Fibroblast of pulmonary artery (primary cell): ENCODE measurements around the gene SH3PXD2A.

Experiments
- DNase-seq: peaks from one replicate; pipeline ENCODE4 v3.0.0-alpha.2; 2010; ENCODE audit warnings: low read depth
- H3K4me3 ChIP-seq: replicated peaks from 2 replicates; pipeline ENCODE4 v1.5.1; 2011; ENCODE audit warnings: low read depth, mild to moderate bottlenecking, control low read depth, low read length, moderate library complexity
- CTCF ChIP-seq: IDR thresholded peaks from 2 replicates; pipeline ENCODE4 v1.5.1; 2011; ENCODE audit warnings: mild to moderate bottlenecking, control low read depth, low read length, inconsistent platforms; ENCODE audit errors: missing control alignments

Gene SH3PXD2A

DNA sequence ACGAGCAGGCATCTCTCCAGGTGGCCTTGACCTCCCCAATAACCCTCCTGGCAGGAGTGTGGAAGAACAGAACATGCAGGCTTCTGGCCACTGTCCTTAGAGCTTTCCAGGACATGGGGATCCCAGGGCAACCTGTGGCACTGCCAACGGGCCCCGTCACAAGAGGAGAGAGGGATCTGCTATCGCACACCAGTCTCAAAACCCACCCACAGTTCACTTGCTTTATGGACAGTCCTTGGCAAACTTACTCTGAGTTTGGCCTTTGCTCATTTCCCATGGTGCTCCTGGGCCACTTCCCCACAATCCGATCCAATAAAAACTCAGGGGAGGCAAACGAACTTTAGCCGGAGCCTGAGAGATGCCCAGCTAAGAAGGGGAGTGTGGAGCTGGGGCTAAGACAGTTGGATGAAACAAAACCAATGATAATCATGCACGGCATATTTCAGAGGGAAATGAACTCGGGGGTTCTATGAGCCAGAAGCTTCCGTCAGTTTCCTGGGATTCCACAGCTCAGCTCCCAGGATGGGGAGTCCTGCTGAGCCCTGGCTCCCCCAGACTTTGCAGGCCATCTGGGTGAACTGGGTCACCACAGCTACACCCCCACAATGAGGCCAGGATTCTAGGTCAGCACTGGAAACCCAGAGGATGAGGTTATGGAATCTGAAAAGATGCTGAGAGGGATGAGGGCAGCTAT, 203.4 kb downstream of the SH3PXD2A start:
- DNase-seq: no peak
- no peak overlapping the region for H3K4me3 ChIP-seq

GRCh38 chr10:103651333-103651732, 204.0 kb downstream of the SH3PXD2A start:
- TF ChIP-seq CTCF: no peak
- DNase-seq: no peak
- H3K4me3 ChIP-seq: no peak overlapping the region

More for the DNA sequence above, 203.4 kb downstream of the SH3PXD2A start:
- TF ChIP-seq CTCF: no peak

DNA sequence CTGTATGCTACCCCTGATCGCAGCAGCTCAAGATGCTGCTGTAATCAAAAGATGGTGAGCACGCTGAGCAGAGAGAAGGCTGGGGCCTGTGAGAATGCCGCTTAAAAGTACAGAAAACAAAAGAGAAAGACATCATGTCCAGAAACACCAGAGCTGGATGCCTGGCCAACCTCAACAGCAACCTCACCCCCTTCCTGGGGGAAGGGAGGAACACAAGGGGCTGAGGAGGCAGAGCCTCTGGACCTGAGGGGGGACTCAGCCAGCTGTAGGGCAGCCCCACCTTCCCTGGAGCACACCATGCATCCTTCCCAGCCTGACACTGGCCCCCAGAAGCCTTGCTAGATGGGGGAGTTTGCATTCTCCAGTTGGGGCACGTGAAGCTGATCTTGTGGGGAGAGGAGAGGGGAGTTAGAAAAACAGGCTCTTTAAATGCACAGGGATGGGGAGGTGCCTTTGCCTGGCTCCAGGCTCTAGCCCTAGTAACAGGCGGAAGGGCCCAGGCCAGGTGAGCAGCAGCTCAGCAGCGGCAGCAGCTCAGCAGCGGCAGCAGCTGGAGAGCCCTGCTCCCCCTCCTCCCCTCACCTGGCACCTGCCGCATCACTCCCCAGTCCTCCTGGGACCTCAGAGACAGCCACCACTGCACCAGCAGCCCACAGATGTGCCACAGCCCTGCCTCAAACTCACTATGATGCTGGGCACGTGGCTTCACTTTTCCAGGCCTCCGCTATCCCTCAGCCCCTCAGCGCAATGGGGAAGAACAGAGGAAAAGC, 205.5 kb downstream of the SH3PXD2A start:
- DNase-seq: no peak
- no peak for TF ChIP-seq CTCF
- no peak overlapping the region for H3K4me3 ChIP-seq

DNA sequence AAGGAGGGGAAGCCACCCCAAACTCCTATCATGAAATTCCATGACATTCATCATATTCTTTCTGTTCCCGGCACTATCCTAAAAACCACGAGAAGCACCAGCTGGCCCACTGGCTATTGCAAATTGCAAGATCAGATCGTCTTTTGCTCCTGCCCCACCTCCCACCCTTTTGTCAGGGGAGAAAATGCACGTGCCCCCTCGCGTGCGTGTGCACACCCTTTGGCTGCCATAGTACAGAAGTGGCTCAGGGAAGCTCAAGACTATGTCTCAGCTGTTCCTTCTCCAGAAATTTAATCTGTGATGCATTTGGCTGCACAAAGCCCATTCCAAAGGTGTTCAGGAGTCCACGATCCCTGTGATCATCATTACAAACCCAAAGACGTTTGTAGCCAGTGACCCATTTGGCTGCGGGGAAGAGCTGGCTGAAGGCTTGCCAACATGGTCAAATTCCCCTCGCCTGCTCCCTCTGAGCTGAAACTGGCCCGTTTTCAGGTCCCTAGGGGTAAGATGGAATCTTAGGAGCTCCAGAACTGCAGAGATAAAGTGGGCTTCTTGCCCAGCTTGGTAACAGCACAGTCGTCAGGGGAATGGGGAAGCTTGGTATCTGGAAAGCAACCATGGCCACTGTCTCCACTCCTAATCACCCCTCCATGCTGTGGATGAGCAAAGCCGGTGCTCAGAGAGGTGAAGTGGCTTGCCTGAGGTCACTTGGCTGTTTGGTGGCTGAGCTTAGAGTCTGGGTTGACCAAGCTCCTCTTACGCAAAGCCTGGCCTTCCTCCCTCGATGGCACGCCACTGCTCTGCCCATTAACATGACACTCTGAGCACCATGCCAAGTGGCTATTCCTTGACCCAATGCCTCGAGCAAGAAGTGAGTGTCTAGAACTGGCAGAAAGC, 206.5 kb downstream of the SH3PXD2A start:
- TF ChIP-seq CTCF: no peak
- H3K4me3 ChIP-seq: no peak overlapping the region
- DNase-seq: peak; percentile 70

GRCh38 chr10:103648251-103648635, 207.1 kb downstream of the SH3PXD2A start:
- DNase-seq: no peak
- TF ChIP-seq CTCF: no peak
- no peak overlapping the region for H3K4me3 ChIP-seq

DNA sequence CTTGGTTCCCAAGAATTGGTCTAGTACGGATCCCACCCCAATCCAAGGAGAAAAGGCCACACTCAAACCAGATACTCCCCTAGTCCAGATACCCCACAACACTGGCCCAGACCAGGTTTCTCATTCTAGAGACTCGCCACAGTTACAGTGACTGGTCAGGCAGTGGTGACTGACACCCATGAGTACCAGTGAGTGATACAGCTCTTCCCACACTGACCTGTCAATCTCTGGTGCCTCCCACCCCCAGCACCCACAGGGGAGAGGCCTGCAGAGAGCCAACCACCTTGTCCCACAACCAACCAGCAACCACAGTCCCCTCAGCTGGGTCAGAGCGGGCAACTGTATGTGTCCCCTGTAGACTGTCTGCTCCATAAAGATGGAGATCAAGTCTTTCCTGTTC, 209.1 kb downstream of the SH3PXD2A start:
- DNase-seq: no peak
- H3K4me3 ChIP-seq: no peak overlapping the region
- TF ChIP-seq CTCF: no peak
